Fibroblast of skin of left quadriceps (primary cell): Measurements from ENCODE around the gene ETV3L.
"Not testable (repeated sequence)": the region's sequence is repeated elsewhere in the genome, so short reads cannot be mapped to it uniquely, and the experiment has no call there.

Experiments
- DNase-seq, 2 experiments: peaks; one replicate each; pipeline ENCODE4 v3.0.0-alpha.2; 2013; ENCODE audit warnings: low read depth in 2 of 2

The ETV3L gene

DNA sequence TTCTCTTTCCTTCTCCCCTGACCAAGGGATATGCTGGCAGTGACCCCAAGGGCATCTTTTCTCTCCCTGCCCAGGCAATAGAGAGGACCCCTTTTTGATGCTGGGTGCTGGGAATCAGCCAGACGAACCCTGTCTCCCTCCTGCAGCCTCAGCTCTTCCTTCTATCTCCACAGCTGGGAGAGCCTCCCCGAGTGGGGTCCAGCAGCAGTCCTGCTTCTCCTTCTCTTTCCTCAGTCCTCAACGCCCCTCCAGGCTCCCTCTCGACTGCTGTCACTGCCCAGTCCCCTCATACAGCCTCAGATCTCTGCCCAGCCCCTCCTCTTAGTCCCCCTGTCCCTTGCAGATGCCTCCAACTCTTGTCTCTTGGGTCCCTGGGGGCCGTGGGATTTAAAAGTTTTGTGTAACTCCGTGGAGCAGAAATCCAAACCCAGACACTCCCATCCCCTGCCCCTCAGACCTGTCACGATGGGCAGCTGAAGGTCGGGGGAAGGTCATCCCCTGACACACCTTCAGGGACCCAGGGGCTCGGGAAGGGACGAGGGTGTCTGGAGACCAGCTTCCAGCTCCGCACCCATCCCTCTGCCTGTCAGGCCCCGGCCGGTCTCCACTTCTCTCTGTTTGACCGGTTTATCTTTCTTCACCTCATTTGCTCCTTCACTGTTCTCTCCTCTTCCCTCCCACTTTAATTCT is 5.8 kb upstream of the ETV3L start:
- no peak for DNase-seq

DNA sequence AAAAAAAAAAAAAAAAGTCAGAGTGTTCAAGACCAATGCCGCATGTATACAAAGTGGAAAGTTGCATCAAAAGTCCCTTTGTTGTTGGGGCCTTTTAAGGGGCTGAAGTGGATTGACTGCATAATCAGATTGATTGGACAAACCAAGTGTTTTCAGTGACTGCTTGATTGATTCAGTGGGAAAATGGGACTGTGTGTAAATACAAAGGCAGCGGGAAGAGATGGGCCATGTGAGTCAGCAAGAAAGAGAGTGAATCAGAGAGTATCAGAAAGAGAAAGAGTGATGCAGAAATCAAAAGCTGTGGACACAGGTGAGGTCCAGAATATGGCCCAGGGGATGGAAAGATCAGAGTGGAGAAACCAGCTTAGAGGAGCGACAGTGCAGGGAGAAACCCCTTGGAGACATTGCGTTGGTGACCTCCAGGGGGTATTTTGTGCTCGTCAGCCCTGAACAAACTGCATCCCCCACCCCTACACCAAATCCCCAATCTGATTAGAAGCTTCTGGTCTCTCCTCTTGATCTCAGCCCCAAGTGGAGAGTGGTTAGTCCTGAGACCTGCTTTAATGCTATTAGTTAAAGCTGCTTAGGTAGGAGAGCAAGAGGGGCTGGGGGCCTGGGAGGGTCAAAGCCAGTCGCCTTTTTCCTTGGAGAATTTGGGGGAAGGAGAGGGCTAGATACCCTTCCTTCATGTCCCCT is 5.1 kb upstream of the ETV3L start:
- DNase-seq: no peak

DNA sequence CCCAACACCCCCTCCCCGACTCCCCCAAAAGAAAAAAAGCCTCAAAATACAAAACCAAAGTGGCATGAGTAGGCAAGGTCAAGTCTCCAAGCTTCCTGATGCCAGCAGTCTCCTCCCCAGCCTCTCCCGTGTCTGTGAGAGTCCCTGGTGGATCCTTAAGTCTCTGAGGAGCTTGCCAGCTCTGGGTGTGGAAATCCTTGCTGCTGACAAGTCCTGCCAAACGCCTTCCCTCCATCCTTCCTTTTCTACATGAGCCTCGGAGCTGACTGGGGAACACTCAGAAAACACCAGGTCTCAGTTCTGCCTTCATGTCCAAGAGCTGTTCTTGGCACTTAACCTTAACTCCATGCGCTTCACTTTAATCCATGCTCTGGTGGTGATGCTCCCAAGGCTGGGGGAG is 3.7 kb upstream of the ETV3L start:
- DNase-seq: no peak

DNA sequence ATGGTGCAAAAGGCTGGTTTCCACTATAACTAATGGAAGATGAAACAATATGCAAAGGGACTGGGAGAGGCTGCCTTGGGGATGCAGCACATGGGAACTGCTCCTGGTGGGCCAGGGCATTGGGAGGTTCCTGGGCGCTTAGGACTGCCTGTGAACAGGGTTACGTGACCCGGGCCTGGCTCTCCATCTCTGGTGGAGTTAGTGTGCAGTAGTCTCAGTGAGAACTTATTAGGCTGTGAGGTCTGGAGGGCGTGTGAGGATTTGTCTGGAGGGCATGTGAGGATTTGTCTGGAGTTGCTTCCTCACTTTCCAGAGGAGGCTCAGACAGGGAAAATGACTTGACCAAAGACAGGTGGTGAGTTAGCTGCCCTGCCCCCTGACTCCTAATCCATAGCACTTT is 1.5 kb upstream of the ETV3L start:
- DNase-seq: no peak

DNA sequence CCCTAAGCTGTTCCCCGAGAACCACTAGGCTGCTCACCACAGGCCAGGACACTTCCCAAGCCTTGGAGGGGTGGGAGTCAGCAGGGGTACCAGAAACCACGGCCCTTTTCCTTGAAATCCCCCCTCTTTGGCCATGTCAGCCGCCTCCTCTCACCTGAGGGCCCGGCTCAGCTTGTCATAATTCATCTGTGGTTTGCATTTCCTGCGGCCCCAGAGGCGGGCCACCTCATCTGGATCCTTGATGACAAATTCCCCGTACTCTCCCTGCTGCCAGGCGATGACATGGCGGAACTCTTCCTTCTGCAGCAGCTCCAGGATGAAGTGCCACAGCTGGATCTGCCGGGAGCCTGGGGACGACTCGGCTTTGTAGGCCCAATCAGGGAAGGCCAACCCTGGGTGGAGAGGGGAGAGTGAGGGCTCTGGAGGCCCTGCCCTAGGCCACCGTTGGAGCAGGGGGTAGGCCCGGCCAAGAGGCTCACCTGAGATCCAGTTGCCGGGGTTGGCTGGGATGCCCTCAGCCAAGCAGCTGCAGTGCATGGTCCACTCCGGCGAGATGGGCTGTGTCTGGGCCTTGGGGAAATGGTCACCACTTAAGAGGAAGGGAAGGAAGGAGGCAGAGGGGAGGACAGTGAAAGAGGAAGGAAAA is 498 bp downstream of the ETV3L start:
- not testable (repeated sequence) for DNase-seq

DNA sequence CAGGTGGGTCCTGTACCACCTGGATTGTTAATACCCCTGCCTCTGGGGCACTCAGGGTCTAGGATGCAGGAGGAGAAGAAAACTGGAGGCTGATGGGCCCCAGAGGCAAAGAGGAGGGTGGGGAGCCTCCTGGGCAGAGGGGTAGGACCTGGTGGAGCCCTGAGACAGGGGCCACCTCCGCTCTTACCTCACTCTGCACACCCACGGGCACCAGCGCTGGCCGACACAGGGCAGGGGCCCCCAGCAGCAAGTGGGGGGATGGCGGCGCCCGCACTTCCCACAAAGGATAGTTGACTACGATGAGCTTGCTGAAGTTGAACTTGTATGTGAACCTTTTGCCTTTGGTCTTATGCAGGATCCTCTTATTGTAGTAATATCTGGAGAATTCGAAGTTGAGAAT is 1.1 kb downstream of the ETV3L start:
- no peak for DNase-seq

DNA sequence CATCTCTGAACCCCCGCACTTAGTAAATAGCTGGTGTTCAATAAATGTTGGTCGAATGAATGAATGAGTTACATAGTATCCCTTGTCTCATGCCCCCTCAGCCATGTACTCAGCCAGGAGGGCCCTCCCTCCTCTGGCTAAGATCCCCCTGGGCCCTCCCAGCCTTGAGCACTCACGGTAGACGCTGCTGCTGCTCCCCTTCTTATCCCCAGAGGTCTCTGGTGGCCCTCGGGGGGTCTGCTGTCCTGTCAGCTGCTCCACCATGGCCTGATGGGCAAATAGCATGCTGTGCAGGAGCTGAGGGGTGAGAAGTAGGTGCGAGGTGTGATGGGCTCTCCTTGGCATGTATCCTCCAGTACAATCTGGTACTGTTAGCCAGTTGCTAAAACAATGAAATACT is 1.9 kb downstream of the ETV3L start:
- no peak for DNase-seq

DNA sequence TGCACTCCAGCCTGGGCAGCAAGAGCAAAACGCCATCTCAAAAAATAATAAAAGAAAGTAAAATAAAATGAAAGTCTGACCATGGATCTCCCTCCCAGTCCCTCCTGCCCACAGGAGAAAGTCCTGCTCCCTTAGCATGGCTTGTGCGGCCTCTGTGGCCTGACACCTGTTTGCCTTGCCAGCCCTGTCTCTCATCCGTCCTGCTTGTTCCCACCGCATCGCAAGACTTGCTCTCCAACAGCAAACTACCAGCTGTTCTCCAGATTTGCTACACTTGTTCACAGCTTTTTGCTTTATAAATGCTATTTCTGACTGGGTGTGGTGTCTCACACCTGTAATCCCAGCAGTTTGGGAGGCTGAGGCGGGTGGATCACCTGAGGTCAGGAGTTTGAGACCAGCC is 2.7 kb downstream of the ETV3L start:
- no peak for DNase-seq

DNA sequence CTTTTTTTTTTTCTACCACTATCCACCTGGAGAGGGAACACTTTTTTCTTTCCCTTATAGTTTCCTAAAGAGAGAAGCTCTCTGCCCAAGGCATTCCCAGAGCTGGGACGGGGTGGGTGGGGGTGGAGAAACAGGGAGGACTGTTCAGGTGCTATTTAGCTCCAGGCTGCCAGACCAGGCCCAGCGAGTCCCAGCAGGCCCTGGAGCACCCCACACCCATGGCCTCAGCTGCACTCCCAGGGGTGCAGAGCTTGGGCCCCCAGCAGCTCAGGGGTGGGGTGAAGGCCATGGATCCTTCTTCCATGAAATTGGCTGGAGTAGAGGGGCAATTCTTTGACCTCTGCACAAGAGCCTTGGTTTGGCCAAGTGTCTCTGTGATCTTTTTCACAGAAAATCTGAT is 4.1 kb downstream of the ETV3L start:
- DNase-seq: no peak

DNA sequence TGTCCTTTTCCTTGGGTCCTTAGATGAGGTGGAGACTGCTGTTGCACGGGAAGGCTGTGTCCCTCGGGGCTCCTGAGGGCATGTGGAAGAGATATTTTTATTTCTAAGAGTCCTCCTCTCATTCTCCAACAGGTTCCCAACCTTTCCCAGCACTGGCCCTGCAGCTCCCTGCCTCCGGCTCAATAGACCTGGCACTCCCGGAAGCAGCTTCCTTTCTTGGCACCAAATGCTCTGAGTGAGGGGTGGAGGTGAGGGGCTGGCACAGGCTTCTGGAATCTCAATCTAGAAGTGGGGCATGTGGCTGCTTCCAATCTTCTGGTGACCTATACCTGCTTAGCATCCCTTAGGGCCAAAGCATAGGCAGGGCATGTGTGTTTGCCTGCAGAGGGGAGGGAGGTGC is 4.5 kb downstream of the ETV3L start:
- DNase-seq: no peak

DNA sequence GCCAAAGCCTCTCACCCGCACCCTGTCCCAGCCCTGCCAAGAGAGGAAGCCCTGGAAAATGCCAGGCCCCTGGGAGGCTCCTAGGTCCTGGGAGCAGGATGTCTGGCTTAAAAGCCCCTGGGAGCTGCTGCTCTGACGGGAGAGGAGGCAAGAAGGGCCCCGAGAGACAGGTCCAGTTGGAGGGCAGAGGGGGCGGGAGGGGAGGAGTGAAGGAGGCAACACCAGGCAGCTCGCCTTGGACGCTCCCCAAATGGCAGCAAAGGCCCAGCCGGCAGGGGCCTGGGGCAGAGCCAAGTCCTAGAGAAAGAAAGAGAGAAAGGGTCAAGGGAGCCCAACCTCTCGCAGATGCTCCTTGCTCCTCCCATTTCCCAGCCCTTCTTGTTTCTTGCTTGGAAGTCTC is 6.8 kb downstream of the ETV3L start:
- no peak for DNase-seq

DNA sequence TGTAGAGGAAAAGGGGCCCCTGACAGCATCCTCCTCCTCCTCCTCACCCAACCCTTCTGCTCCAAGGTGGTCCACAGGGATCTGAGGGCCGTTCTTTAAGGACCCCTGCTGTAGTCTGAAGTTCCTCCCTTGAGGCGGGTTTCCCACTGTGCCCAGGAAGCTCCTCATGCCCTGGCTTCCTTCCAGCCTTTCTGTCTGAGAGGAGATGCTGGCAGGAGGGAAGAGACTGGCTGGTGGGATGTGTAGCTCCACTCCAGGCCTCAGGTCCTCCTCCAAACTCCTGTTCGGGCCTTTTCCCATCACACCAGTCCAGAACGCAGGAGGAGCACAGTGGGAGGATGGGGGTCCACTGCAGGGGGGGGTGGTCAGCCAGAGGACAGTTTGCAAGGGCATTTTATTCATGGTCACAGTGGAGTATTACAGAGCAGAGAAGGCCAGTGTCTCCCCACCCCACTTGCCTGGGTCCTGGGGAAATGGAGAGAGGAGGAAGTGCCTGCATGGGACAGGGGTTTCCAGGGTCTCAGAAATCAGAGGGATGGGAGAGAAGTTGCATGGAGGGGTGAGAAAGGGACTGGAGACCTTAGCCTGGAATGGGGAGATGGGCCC is 7.8 kb downstream of the ETV3L start:
- no peak for DNase-seq

DNA sequence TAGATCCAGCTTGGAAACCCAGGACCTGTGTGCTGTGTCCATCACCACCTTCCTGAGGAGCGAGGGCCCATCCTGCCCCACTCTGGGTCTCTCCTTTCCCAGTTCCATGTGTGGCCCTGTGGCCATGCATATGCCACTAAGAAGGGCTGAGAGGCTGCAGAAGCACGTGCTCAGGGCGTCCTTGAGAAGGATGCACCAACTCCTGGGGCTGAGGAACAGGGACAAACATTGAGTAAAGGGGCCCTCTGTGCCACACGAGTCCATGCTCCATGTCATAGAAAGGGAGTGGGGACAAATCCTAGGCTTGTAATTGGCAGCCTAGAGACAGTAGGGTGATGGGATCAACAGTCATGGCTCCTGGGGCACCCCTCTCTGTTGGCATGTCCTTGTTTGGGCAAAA is 8.4 kb downstream of the ETV3L start:
- DNase-seq: no peak

DNA sequence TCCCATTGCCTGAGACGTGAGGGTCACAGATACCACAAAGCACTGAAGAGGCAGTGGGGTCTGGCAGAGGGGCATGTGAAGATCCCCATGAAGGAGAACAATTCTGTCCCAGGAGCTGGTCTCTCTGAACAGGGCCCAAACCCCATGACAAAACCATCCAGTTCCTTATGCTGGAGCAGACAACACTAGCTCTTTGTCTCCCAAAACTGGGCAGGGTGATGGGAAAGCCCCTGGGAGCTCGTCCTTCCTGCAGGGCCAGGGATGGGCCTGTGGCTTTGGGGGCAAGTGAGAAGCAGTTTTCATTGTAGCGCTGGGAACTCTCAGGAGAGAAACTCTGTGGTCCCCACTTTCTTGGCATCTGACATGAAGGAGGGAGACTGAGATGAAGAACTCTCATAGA is 8.8 kb downstream of the ETV3L start:
- DNase-seq: no peak

DNA sequence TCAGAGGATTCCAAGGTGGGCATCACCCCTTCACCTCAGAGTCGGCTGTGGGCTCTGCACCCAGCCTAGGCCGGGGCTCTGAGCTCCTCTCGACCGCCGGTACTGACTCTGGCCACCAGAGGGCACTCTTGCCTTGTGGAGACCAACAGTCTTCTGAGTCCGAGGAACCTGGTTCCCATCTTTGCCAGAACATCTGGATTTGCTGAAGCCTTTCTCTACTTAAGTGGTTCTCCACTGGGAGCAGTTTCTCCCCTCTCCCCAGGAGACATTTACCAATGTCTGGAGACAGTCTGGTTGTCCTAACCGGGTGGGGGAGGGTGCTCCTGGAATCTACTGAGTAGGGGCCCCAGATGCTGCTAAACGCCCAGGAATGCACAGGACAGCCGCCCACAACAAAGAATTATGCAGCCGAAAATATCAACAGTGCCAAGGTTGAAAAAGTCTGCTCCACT is 9.4 kb downstream of the ETV3L start:
- DNase-seq: peak; percentile 92 to 94

DNA sequence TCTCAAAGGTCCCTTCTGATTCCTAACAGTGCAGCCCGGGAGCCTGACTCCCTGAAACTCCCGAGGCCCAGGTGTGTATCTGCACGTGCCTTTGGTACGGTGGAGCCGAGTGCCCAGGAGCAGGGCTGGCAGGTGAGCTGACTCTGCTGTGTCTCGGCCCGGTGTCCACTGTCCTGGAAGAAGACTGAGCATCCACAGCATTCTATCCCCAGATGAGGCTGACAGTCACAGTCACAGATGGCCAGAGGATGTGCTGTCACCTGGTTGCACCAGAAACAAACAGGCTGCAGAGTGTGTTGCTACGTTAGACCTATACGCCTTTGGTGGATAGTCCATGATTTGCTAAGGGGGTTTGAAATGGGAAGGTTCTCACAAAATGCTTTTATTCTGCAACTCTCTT is 9.8 kb downstream of the ETV3L start:
- no peak for DNase-seq

DNA sequence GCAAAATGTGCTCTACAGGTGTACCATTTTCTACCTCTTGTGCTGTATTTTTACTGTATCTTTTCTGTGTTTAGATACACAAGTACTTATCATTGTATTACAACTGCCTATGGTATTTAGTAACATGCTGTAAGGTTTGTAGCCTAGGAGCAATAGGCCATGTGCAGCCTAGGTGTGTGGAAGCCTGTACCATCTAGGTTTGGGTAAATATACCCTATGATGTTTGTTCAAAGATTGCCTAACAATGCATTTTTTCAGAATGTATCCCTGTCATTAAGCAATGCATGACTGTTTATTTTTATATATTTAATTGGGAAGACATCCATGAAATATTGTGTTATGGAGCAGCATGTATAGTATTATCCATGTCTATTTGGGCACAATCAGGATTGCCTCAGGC is 11.0 kb downstream of the ETV3L start:
- DNase-seq: no peak

DNA sequence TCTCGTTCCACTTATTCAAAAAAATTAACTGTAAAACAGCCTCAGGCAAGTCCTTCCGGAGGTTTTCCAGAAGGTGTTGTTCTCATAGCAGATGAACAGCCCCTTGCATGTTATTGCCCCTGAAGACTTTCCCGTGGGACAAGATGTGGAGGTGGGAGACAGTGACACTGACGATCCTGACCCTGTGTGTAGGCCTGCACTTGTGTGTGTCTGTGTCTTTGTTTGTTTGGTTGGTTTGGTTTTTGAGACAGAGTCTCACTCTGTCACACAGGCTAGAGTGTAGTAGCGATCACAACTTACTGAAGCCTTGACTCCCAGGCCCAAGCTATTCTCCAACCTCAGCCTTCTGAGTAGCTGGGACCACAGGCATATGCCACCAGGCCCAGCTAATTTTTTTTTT is 12.6 kb downstream of the ETV3L start:
- DNase-seq: no peak

DNA sequence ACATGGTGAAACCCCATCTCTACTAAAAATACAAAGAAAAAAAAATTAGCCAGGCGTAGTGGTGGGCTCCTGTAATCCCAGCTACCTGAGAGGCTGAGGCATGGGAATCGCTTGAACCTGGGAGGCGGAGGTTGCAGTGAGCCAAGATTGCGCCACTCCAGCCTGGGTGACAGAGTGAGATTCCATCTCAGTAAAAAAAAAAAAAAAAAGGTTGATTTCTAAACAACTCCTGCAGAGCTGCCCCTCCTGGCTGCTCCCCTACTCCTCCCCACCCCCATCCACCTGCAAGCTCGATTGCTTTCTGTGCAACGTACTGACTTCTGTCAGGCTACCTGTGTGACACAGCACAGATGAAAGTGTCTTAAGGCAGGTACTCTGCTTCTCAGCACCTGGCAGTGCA is 13.3 kb downstream of the ETV3L start:
- no peak for DNase-seq

DNA sequence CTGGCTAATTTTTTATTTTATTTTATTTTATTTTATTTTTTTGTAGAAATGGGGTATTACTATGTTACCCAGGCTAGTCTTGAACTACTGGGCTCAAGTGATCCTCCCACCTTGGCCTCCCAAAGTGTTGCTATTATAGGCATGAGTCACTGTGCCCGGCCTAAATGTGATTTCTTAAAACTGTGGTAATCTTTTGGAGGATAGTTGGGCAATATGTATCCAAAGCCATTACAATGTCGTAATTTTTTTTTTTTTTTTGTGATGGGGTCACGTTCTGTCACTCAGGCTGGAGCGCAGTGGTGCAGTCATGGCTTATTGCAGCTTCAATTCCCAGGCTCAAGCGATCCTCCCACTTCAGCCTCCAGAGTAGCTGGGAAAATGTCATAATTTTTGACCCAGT is 14.2 kb downstream of the ETV3L start:
- DNase-seq: no peak

DNA sequence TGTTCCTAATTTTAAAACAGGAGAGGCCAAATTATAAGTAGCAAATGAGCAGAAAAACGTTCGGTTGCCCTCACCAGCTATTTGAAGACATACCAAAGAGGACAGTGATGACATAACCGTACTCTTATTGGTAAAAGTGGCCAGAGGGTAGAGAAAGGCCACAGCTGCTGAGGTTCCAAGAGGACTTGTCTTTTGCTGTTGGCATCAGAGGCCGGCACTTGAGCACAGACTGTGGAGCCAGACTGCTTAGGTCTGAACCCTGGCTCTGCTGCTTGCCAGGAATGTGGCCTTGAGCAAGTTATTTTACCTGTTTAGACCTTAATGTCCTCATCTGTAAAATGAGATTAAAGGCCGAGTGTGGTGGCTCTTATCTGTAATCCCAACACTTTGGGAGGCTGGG is 14.9 kb downstream of the ETV3L start:
- no peak for DNase-seq

DNA sequence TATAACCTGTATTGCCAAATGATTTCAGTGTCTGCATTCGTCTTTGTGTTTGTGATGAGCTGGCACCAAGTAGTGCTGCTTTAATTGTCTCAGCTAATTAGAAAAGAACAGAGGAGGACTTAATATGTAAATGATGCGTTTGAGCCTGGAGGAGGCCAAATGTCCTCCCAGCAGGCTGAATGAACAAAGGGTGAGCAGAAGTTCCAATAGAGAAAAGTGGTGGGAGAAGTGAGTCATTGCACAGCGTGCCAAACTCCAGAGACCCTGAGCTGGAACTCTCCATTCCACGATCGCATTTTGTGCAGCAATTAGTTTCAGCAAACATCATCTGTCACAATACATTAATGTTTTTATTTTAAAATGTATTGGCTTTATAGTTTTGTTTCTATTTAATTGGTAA is 17.9 kb downstream of the ETV3L start:
- no peak for DNase-seq

DNA sequence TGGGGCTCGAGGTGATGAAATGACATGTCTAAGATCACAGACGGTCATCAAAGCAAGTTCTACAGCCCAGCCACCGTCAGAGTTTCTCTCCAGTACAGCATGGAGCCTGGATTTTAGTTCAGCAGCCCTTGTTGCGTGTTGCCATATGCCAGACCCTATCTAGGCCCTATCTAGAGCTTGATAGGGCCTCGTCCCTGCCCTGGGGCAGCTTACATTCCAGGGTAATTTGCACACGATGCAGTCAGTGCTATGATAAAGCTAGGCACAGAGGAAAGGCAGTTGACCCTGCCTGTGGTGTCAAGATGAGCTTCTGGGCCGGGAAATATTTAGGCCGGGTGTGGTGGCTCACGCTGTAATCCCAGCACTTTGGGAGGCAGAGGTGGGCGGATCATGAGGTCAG is 18.9 kb downstream of the ETV3L start:
- no peak for DNase-seq
